ENCODE data around the gene AP5S1.
"Not testable (repeated sequence)": the region's sequence is repeated elsewhere in the genome, so short reads cannot be mapped to it uniquely, and the experiment has no call there.

AP5S1 gene

GRCh38 chr20:3794168-3794567, 26.2 kb upstream of the AP5S1 start:
- DNase-seq = not testable (repeated sequence)

- no peak for DNase-seq
Measured at GRCh38 chr20:3794701-3795420, 25.5 kb upstream of the AP5S1 start.

- DNase-seq = peak; percentile 89
Measured at GRCh38 chr20:3795511-3796468, 24.6 kb upstream of the AP5S1 start, which contains the start of gene CDC25B. Gene CDC25B, plus strand, starts transcription at chr20:3796310. Its CDS starts 222 bp downstream, at chr20:3796532.

GRCh38 chr20:3796477-3797225, 23.7 kb upstream of the AP5S1 start:
- no peak for DNase-seq

GRCh38 chr20:3797226-3797545, 23.2 kb upstream of the AP5S1 start:
- DNase-seq = no peak

GRCh38 chr20:3797592-3798372, 22.6 kb upstream of the AP5S1 start:
- no peak for DNase-seq

GRCh38 chr20:3798373-3798768, 22.0 kb upstream of the AP5S1 start:
- DNase-seq = no peak

- no peak for DNase-seq
Measured at GRCh38 chr20:3798908-3799248, 21.5 kb upstream of the AP5S1 start.

- DNase-seq = no peak
Measured at GRCh38 chr20:3800256-3800877, 20.0 kb upstream of the AP5S1 start.

- no peak for DNase-seq
Measured at GRCh38 chr20:3800878-3801260, 19.5 kb upstream of the AP5S1 start.

GRCh38 chr20:3801299-3801698, 19.0 kb upstream of the AP5S1 start:
- no peak for DNase-seq

GRCh38 chr20:3801846-3802245, 18.5 kb upstream of the AP5S1 start:
- DNase-seq = no peak

GRCh38 chr20:3802524-3803239, 17.7 kb upstream of the AP5S1 start:
- DNase-seq = no peak

GRCh38 chr20:3803289-3803688, 17.1 kb upstream of the AP5S1 start:
- no peak for DNase-seq

GRCh38 chr20:3803854-3804253, 16.5 kb upstream of the AP5S1 start:
- no peak for DNase-seq

GRCh38 chr20:3804254-3804751, 16.0 kb upstream of the AP5S1 start:
- DNase-seq = no peak

- DNase-seq = no peak
Measured at GRCh38 chr20:3804781-3805180, 15.6 kb upstream of the AP5S1 start.

GRCh38 chr20:3808544-3808943, 11.8 kb upstream of the AP5S1 start:
- no peak for DNase-seq

- DNase-seq = peak; percentile 95
Measured at GRCh38 chr20:3811467-3812258, 8.7 kb upstream of the AP5S1 start.

GRCh38 chr20:3812259-3812681, 8.1 kb upstream of the AP5S1 start:
- no peak for DNase-seq
